Natural killer cell (primary cell): ENCODE data around the gene PITPNC1. TPM values are rescaled to one million over a fixed set of nuclear protein-coding genes. Genes with fewer than 3 reads are reported as not detected.

ENCODE experiments used
- ATAC-seq, 3 donors: fragments of 150-1000 bp in 2 of 3; fragments of 200-7000 bp in 1 of 3; cut with Tn5 transposase; 1 replicate in 1 of 3; 2 replicates in 2 of 3; pipeline ENCODE4 v1.10.0; 2021; ENCODE audit warnings: mild to moderate bottlenecking in 2 of 3, moderate library complexity in 2 of 3
- DNase-seq, 2 donors: peaks; one replicate each; pipeline versions ENCODE4 v3.0.0 to v3.0.0-alpha.2; 2013 to 2021; ENCODE audit warnings: mixed read lengths in 1 of 2
- H3K27ac ChIP-seq: one replicate; pipeline ENCODE4 v1.5.1; 2013; ENCODE audit warnings: mild to moderate bottlenecking, low read length
- H3K27me3 ChIP-seq: one replicate; pipeline ENCODE4 v1.6.1; 2013; ENCODE audit warnings: low read length; ENCODE audit not compliant: control insufficient read depth, insufficient read depth
- H3K36me3 ChIP-seq: one replicate; pipeline ENCODE4 v1.6.1; 2013; ENCODE audit warnings: low read length; ENCODE audit not compliant: control insufficient read depth, insufficient read depth
- H3K4me1 ChIP-seq: one replicate; pipeline ENCODE4 v1.6.1; 2013; ENCODE audit warnings: low read length; ENCODE audit not compliant: control insufficient read depth, insufficient read depth
- H3K4me3 ChIP-seq: one replicate; pipeline ENCODE4 v1.5.1; 2013; ENCODE audit warnings: low read length
- H3K9me3 ChIP-seq: one replicate; pipeline ENCODE4 v1.6.1; 2013; ENCODE audit warnings: low read length; ENCODE audit not compliant: control insufficient read depth, insufficient read depth
- H3K27ac Mint-ChIP-seq, 2 donors: one replicate each; pipeline ENCODE4 v1.8.0; 2022; ENCODE audit warnings: mild to moderate bottlenecking in 2 of 2, mixed read lengths in 2 of 2, moderate library complexity in 1 of 2
- H3K27me3 Mint-ChIP-seq, 2 donors: one replicate each; pipeline ENCODE4 v1.8.0; 2022; ENCODE audit warnings: low read depth in 2 of 2, mixed read lengths in 2 of 2
- H3K36me3 Mint-ChIP-seq: one replicate; pipeline ENCODE4 v1.8.0; 2022; ENCODE audit warnings: mixed read lengths
- H3K4me1 Mint-ChIP-seq, 2 donors: one replicate each; pipeline ENCODE4 v1.8.0; 2022; ENCODE audit warnings: mixed read lengths in 2 of 2
- H3K4me3 Mint-ChIP-seq: one replicate; pipeline ENCODE4 v1.8.0; 2022; ENCODE audit warnings: mild to moderate bottlenecking, moderate library complexity, mixed read lengths
- H3K9me3 Mint-ChIP-seq, 2 donors: one replicate each; pipeline ENCODE4 v1.8.0; 2022; ENCODE audit warnings: mixed read lengths in 2 of 2
- CTCF ChIP-seq: fragments of 200-600 bp; IDR thresholded peaks from one replicate; pipeline ENCODE4 v1.8.0; 2022; ENCODE audit warnings: antibody characterized with exemption
- WGBS: methylation state at CpG from one replicate; pipeline ENCODE4 v1.1.7; 2013; ENCODE audit warnings: missing lambda C conversion rate; ENCODE audit not compliant: insufficient coverage; 5-methylcytosine and 5-hydroxymethylcytosine counted together
- intact Hi-C: fragments of 100-400 bp; cut with micrococcal nuclease; formaldehyde crosslinking; loops from one replicate; pipeline ENCODE4 v1.14.2; 2022
- total RNA-seq, 4 donors: library from RNA; stranded (reverse); fragments of 120-200 nt in 1 of 4; gene quantifications; one replicate each; pipeline versions ENCODE4 v1.2.3 to v1.2.4, GENCODE V29; 2013 to 2022

PITPNC1 gene
- total RNA-seq, 3 donors from 2014 or later (not counting 1 experiment from before 2014, with no cell fraction given): 150 to 185 (median 169) TPM

- no peak for DNase-seq
- H3K4me1 Mint-ChIP-seq: no peaks in the 10 kb centered on the region
- H3K27ac ChIP-seq: no peak overlapping the region
- H3K27ac Mint-ChIP-seq: peak overlapping the region in 1 of 2 donors; percentile 59
- no peaks in the 10 kb centered on the region for H3K9me3 ChIP-seq
- peaks cover 77% of the 10 kb centered on the region for H3K36me3 ChIP-seq
- 80% methylated on average over 1 of the region's 2 CpGs for WGBS
- no peak overlapping the region for H3K4me3 ChIP-seq
- H3K9me3 Mint-ChIP-seq: no peaks in the 10 kb centered on the region
- no peaks in the 10 kb centered on the region for H3K27me3 ChIP-seq
- H3K4me3 Mint-ChIP-seq: no peak overlapping the region
- no peaks in the 10 kb centered on the region for H3K4me1 ChIP-seq
- intact Hi-C loops: no loop called here
- H3K27me3 Mint-ChIP-seq: no peaks in the 10 kb centered on the region
- TF ChIP-seq CTCF: no peak
- H3K36me3 Mint-ChIP-seq: peaks cover 12% of the 10 kb centered on the region
- no peak for ATAC-seq
Measured at GRCh38 chr17:67742025-67742424, 364.9 kb downstream of the PITPNC1 start.

Other genes with a start within 250 kb of the PITPNC1 start
- gene HELZ, start 132.1 kb upstream of the PITPNC1 start, total RNA-seq: 100 to 1,000 TPM; 274 to 355 (median 292) TPM
- gene PSMD12, start 10.7 kb upstream of the PITPNC1 start, total RNA-seq: 10 to 100 TPM; 57.4 to 58.2 (median 58.0) TPM